ENCODE data around the gene B4GALNT3. TPM values are rescaled to one million over a fixed set of nuclear protein-coding genes. Genes with fewer than 3 reads are reported as not detected.

The B4GALNT3 gene
- total RNA-seq, 2 donors from 2014 or later: 1.3 to 3.7 TPM

- peaks cover 0 to 2% of the 10 kb centered on the region in 2 donors for H3K36me3 Mint-ChIP-seq (ENCODE audit: insufficient read depth in 2 of 2)
- H3K9me3 Mint-ChIP-seq: peaks cover 0 to 1% of the 10 kb centered on the region in 2 donors
- H3K27me3 Mint-ChIP-seq (ENCODE audit: low read depth): no peaks in the 10 kb centered on the region
- H3K4me3 Mint-ChIP-seq: no peak overlapping the region
- ATAC-seq (replicated peaks in 1 of 2): no peak
- H3K27ac Mint-ChIP-seq: no peak overlapping the region
- no peak for DNase-seq
- peaks cover 5% of the 10 kb centered on the region for H3K4me1 Mint-ChIP-seq (ENCODE audit: low read depth)
Observed at GRCh38 chr12:585062-586061, 125.6 kb downstream of the B4GALNT3 start.

- Mint-ChIP-seq H3K4me1 (ENCODE audit: low read depth) (peaks cover 5% of the 10 kb centered on the region), H3K27ac (no peak overlapping the region), H3K4me3 (no peak overlapping the region), H3K36me3 (ENCODE audit: insufficient read depth in 2 of 2) (peaks cover 0 to 2% of the 10 kb centered on the region in 2 donors), H3K27me3 (ENCODE audit: low read depth) (no peaks in the 10 kb centered on the region), H3K9me3 (peaks cover 0 to 1% of the 10 kb centered on the region in 2 donors)
- DNase-seq (no peak), ATAC-seq (replicated peaks in 1 of 2) (no peak)
Observed at GRCh38 chr12:586318-587071, 126.8 kb downstream of the B4GALNT3 start.

GRCh38 chr12:587132-588023 is 127.6 kb downstream of the B4GALNT3 start:
- H3K27ac Mint-ChIP-seq: no peak overlapping the region
- H3K4me3 Mint-ChIP-seq: no peak overlapping the region
- no peaks in the 10 kb centered on the region for H3K27me3 Mint-ChIP-seq (ENCODE audit: low read depth)
- peaks cover 0 to 1% of the 10 kb centered on the region in 2 donors for H3K9me3 Mint-ChIP-seq
- H3K4me1 Mint-ChIP-seq (ENCODE audit: low read depth): peaks cover 5% of the 10 kb centered on the region
- DNase-seq (no peak), ATAC-seq (replicated peaks in 1 of 2) (no peak)
- H3K36me3 Mint-ChIP-seq (ENCODE audit: insufficient read depth in 2 of 2): peaks cover 0 to 2% of the 10 kb centered on the region in 2 donors

GRCh38 chr12:588024-588322 is 128.2 kb downstream of the B4GALNT3 start:
- H3K4me3 Mint-ChIP-seq: no peak overlapping the region
- no peak for ATAC-seq (replicated peaks in 1 of 2)

GRCh38 chr12:588646-589045 is 128.9 kb downstream of the B4GALNT3 start:
- H3K4me1 Mint-ChIP-seq (ENCODE audit: low read depth): peaks cover 5% of the 10 kb centered on the region
- no peak for ATAC-seq (replicated peaks in 1 of 2)
- no peak overlapping the region for H3K4me3 Mint-ChIP-seq
- H3K27ac Mint-ChIP-seq: no peak overlapping the region
- H3K9me3 Mint-ChIP-seq: peaks cover 0 to 1% of the 10 kb centered on the region in 2 donors
- peaks cover 4% of the 10 kb centered on the region for H3K27me3 Mint-ChIP-seq (ENCODE audit: low read depth)
- no peak for DNase-seq
- H3K36me3 Mint-ChIP-seq (ENCODE audit: insufficient read depth in 2 of 2): peaks cover 0 to 2% of the 10 kb centered on the region in 2 donors

More at GRCh38 chr12:588024-588322, 128.2 kb downstream of the B4GALNT3 start:
- DNase-seq: no peak
- H3K9me3 Mint-ChIP-seq: peaks cover 0 to 1% of the 10 kb centered on the region in 2 donors
- peaks cover 5% of the 10 kb centered on the region for H3K4me1 Mint-ChIP-seq (ENCODE audit: low read depth)
- H3K27me3 Mint-ChIP-seq (ENCODE audit: low read depth): no peaks in the 10 kb centered on the region
- no peak overlapping the region for H3K27ac Mint-ChIP-seq
- peaks cover 0 to 2% of the 10 kb centered on the region in 2 donors for H3K36me3 Mint-ChIP-seq (ENCODE audit: insufficient read depth in 2 of 2)

GRCh38 chr12:590206-590750 is 130.5 kb downstream of the B4GALNT3 start:
- H3K9me3 Mint-ChIP-seq: peaks cover 0 to 1% of the 10 kb centered on the region in 2 donors
- H3K4me1 Mint-ChIP-seq (ENCODE audit: low read depth): peaks cover 5% of the 10 kb centered on the region
- peaks cover 4% of the 10 kb centered on the region for H3K27me3 Mint-ChIP-seq (ENCODE audit: low read depth)
- no peak for DNase-seq
- no peak overlapping the region for H3K27ac Mint-ChIP-seq
- H3K4me3 Mint-ChIP-seq: no peak overlapping the region
- no peak for ATAC-seq (replicated peaks in 1 of 2)
- peaks cover 0 to 2% of the 10 kb centered on the region in 2 donors for H3K36me3 Mint-ChIP-seq (ENCODE audit: insufficient read depth in 2 of 2)

GRCh38 chr12:591167-592023 is 131.7 kb downstream of the B4GALNT3 start:
- DNase-seq: no peak
- H3K27ac Mint-ChIP-seq: no peak overlapping the region
- no peak overlapping the region for H3K4me3 Mint-ChIP-seq
- ATAC-seq (replicated peaks in 1 of 2): no peak
- H3K4me1 Mint-ChIP-seq (ENCODE audit: low read depth): peaks cover 5% of the 10 kb centered on the region
- peaks cover 0 to 1% of the 10 kb centered on the region in 2 donors for H3K9me3 Mint-ChIP-seq
- H3K36me3 Mint-ChIP-seq (ENCODE audit: insufficient read depth in 2 of 2): peaks cover 0 to 2% of the 10 kb centered on the region in 2 donors
- H3K27me3 Mint-ChIP-seq (ENCODE audit: low read depth): peaks cover 4% of the 10 kb centered on the region

- Mint-ChIP-seq H3K4me1 (ENCODE audit: low read depth) (peaks cover 5% of the 10 kb centered on the region), H3K27ac (no peak overlapping the region), H3K27me3 (ENCODE audit: low read depth) (peaks cover 4% of the 10 kb centered on the region), H3K36me3 (ENCODE audit: insufficient read depth in 2 of 2) (peaks cover 0 to 2% of the 10 kb centered on the region in 2 donors), H3K9me3 (peaks cover 0 to 1% of the 10 kb centered on the region in 2 donors), H3K4me3 (no peak overlapping the region)
- no peak for DNase-seq
- ATAC-seq (replicated peaks in 1 of 2): no peak
Observed at GRCh38 chr12:592024-592505, 132.3 kb downstream of the B4GALNT3 start.

GRCh38 chr12:593396-594270 is 133.9 kb downstream of the B4GALNT3 start:
- no peaks in the 10 kb centered on the region for H3K9me3 Mint-ChIP-seq
- no peak for ATAC-seq (replicated peaks in 1 of 2)
- no peaks in the 10 kb centered on the region for H3K36me3 Mint-ChIP-seq (ENCODE audit: insufficient read depth in 2 of 2)
- no peak for DNase-seq
- H3K27me3 Mint-ChIP-seq (ENCODE audit: low read depth): peaks cover 4% of the 10 kb centered on the region
- H3K4me1 Mint-ChIP-seq (ENCODE audit: low read depth): peaks cover 5% of the 10 kb centered on the region
- H3K4me3 Mint-ChIP-seq: no peak overlapping the region
- no peak overlapping the region for H3K27ac Mint-ChIP-seq

GRCh38 chr12:597926-598568 is 138.3 kb downstream of the B4GALNT3 start:
- H3K9me3 Mint-ChIP-seq: no peaks in the 10 kb centered on the region

More at GRCh38 chr12:597926-598568, 138.3 kb downstream of the B4GALNT3 start:
- H3K27ac Mint-ChIP-seq: no peak overlapping the region
- H3K36me3 Mint-ChIP-seq (ENCODE audit: insufficient read depth in 2 of 2): no peaks in the 10 kb centered on the region
- DNase-seq (no peak), ATAC-seq (replicated peaks in 1 of 2) (no peak)
- no peaks in the 10 kb centered on the region for H3K4me1 Mint-ChIP-seq (ENCODE audit: low read depth)
- no peak overlapping the region for H3K4me3 Mint-ChIP-seq
- H3K27me3 Mint-ChIP-seq (ENCODE audit: low read depth): peaks cover 4% of the 10 kb centered on the region

Data from activated T-cell treated with anti-CD3 and anti-CD28 coated beads, Interleukin-2, amount 50 U/mL, for 72 hours (primary cell).